GM13976 (cell line): ENCODE results near the gene CCNT1.
"Not testable (repeated sequence)": the region's sequence is repeated elsewhere in the genome, so short reads cannot be mapped to it uniquely, and the experiment has no call there.

Source experiments
- DNase-seq: peaks from one replicate; pipeline ENCODE4 v3.0.0; 2012; ENCODE audit warnings: low spot score
- in situ Hi-C: fragments of 300-500 bp; cut with MboI; formaldehyde crosslinking; loops from one replicate; pipeline ENCODE4 v1.12.0; 2022; ENCODE audit warnings: low sequenced_read_pairs, mixed read lengths, inconsistent platforms; ENCODE audit not compliant: unreplicated experiment
- TF ChIP-seq, protein P1 (sequence below): IDR thresholded peaks from 2 replicates; pipeline ENCODE4 v1.5.1; 2012; ENCODE audit warnings: borderline replicate concordance, mild to moderate bottlenecking; ENCODE audit not compliant: insufficient read depth; ENCODE audit errors: extremely low read depth, missing control alignments, control extremely low read depth

The CCNT1 gene

DNA sequence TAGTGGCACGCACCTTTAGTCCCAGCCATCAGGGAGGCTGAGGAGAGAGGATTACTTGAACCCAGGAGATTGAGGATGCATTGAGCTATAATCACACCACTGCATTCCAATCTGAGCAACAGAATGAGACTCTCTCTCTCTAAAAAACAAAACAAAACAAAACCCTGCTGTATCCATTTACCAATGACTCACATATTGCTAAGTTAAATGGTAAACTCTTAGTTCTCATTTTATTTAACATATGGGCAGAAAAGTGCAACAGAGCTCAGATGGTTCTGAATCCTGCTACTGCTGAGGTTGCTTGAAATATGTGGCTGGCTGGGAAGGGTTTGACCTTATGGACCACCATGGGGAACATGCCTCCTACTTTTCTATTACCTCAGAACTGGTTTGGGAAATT, 33.7 kb upstream of the CCNT1 start:
- DNase-seq, result no peak
- in situ Hi-C loops, result loop anchor here (5.0 kb wide), 1 partner anchor 47 kb away; no protein-coding TSS in a partner anchor
- TF ChIP-seq, protein P1, sequence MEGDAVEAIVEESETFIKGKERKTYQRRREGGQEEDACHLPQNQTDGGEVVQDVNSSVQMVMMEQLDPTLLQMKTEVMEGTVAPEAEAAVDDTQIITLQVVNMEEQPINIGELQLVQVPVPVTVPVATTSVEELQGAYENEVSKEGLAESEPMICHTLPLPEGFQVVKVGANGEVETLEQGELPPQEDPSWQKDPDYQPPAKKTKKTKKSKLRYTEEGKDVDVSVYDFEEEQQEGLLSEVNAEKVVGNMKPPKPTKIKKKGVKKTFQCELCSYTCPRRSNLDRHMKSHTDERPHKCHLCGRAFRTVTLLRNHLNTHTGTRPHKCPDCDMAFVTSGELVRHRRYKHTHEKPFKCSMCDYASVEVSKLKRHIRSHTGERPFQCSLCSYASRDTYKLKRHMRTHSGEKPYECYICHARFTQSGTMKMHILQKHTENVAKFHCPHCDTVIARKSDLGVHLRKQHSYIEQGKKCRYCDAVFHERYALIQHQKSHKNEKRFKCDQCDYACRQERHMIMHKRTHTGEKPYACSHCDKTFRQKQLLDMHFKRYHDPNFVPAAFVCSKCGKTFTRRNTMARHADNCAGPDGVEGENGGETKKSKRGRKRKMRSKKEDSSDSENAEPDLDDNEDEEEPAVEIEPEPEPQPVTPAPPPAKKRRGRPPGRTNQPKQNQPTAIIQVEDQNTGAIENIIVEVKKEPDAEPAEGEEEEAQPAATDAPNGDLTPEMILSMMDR, result no peak

DNA sequence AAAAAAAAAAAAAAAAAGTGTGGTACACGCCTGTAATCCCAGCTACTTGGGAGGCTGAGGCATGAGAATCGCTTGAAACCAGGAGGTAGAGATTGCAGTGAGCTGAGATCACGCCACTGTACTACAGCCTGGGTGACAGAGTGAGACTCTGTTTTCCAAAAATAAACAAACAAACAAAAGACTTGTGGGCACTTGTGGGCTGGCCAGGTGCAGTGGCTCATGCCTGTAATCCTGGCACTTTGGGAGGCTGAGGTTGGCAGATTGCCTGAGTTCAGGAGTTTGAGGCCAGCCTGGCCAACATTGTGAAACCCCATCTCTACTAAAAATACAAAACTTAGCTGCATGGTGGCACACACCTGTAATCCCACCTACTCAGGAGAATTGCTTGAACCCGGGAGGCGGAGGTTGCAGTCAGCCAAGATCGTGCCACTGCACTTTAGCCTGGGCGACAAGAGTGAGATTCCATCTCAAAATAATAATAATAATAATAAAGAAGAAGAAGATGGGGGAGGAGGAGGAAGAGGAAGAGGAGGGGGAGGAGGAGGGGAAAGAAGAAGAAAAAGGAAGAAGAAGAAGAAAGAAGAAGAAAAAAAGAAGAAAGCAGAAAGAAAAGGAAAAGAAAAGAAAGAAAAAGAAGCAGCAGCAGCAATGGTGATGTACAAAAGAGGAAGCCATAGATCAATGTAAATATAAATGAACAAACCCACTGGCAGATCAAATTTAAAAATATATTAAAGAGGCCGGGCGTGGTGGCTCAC, 27.9 kb upstream of the CCNT1 start:
- TF ChIP-seq, protein P1, result no peak
- in situ Hi-C loops, result no loop called here
- DNase-seq, result no peak

- DNase-seq, result no peak
- TF ChIP-seq, protein P1, result no peak
- in situ Hi-C loops, result no loop called here
Observed at GRCh38 chr12:48739618-48740269, 23.2 kb upstream of the CCNT1 start.

- TF ChIP-seq, protein P1, result no peak
- no peak for DNase-seq
- in situ Hi-C loops, result no loop called here
Observed at GRCh38 chr12:48736456-48736855, 19.9 kb upstream of the CCNT1 start.

- TF ChIP-seq, protein P1, result no peak
- in situ Hi-C loops, result no loop called here
- DNase-seq, result no peak
Observed at GRCh38 chr12:48728807-48729206, 12.3 kb upstream of the CCNT1 start.

GRCh38 chr12:48720737-48721136, 4.2 kb upstream of the CCNT1 start:
- in situ Hi-C loops, DNase-seq: not testable (repeated sequence)

DNA sequence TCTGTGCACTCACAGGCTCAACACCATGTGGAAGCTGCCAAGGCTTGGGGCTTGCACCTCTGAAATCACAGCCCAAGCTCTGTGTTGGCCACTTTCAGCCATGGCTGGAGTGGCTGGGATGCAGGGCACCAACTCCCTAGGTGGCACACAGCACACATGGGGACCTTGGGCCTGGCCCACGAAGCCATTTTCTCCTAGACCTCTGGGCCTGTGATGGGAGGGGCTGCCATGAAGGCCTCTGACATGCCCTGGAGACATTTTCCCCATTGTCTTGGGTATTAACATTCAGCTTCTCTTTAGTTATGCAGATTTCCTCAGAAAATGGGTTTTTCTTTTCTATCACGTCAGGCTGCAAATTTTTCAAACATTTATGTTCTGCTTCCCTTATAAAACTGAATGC, 3.7 kb upstream of the CCNT1 start:
- in situ Hi-C loops, result not testable (repeated sequence)

DNA sequence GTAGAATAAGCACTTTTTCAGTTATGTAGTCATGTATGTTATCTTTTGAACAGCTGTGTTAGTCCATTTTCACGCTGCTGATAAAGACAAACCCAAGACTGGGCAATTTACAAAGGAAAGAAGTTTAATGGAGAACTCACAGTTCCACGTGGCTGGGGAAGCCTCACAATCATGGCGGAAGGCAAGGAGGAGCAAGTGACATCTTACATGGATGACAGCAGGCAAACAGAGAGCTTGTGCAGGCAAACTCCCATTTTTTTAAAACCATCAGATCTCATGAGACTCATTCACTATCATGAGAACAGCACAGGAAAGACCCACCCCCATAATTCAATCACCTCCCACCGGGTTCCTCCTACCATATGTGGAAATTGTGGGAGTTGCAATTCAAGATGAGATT, 2.5 kb upstream of the CCNT1 start:
- DNase-seq, in situ Hi-C loops: not testable (repeated sequence)

More for the DNA sequence above, 3.7 kb upstream of the CCNT1 start:
- DNase-seq, result not testable (repeated sequence)
